Fibroblast of skin of left quadriceps (primary cell): ENCODE data around the gene DRD3.

Source experiments
- DNase-seq, 2 experiments: peaks; one replicate each; pipeline ENCODE4 v3.0.0-alpha.2; 2013; ENCODE audit warnings: low read depth in 2 of 2

The DRD3 gene

DNA sequence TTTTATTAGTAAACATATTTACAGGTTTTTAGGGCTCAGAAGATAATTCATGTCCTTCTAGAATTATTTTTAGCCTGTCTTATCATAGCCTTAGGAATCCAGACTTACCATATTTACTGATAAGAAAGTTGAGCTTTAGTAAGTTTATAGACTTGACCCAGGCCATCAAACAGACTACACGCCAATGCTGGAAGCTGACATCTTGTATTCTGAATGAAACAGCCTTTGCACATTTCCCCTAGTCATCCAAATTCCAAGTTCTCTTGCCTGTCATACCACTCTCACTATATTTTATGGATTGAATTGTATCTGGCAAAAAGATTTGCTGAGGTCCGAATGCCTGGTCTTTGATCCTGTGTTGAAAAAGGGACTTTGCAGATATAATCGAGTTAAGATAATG lies 58.6 kb downstream of the DRD3 start:
- no peak for DNase-seq

DNA sequence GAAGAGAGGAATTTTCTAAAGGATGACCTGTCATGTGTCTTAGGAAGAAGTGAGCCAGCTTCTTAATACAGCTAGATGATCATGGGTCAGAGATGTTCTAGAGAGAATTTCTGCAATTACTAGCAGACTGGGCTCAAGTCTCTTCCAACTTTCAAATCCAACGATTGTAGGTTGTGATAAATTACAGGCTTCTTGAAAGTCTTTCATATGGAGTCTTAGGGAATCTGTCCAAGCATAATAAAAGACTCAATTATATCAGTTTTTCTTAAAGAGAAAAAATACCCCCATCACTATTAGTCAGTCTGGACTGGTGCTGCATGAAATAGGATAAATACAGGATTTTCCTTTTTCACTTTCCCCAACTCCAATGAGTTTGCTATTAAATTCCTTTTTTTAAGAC lies 59.1 kb downstream of the DRD3 start:
- no peak for DNase-seq

DNA sequence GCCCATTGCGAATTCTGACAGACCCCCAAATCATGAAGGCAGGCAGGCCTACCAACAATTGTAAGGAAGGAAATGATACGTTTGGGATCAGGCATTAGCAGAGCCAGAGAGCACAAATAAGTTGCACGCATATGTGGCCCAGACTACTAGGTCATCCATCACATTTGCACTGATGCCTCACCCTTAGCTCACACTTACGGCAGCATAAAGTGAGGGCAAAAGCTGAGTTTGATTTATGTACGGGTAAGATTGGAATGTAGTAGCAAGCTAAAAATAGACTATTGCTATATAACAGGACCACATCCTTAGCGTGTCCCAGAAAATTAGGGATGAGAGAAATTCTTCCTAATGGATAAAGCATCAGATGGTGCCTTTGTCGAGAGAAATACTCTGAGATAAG lies 63.7 kb downstream of the DRD3 start:
- DNase-seq = peak; percentile 38 to 44

DNA sequence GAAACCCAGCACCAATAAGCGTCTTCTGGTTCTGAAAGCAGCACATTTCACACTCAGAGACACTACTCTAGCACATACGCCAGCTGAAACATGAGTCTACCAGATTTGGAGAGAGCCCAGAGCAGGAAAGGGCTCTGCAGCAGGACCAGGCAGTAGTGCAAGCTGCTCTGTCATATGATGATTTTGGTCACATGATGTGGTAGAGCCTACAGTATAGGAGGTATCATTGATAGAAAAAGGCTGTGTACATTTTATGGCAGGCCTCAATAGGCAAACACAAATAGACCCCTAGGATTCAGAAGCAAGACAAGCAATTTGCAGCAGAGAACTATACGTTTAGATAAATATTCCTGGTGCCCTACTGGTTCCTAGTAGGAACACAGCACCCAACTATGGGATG lies 64.1 kb downstream of the DRD3 start:
- DNase-seq = no peak

DNA sequence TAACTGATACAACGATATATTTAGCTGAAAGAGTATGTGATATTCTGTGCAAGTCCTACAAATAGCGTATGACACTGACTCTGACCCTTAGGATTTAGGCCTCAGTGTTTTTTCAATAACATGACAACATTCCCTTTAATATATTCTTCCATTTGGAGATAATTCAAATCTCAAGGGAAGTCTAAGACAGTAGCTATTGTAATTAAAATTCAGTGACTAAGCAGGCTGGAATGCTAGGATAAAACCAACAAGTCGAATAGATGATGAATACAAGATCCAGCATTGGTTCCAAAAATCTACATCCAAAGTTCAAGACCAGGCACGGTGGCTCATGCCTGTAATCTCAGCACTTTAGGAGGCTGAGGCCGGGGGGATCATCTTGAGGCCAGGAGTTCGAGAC lies 66.2 kb downstream of the DRD3 start:
- DNase-seq = peak; percentile 28

DNA sequence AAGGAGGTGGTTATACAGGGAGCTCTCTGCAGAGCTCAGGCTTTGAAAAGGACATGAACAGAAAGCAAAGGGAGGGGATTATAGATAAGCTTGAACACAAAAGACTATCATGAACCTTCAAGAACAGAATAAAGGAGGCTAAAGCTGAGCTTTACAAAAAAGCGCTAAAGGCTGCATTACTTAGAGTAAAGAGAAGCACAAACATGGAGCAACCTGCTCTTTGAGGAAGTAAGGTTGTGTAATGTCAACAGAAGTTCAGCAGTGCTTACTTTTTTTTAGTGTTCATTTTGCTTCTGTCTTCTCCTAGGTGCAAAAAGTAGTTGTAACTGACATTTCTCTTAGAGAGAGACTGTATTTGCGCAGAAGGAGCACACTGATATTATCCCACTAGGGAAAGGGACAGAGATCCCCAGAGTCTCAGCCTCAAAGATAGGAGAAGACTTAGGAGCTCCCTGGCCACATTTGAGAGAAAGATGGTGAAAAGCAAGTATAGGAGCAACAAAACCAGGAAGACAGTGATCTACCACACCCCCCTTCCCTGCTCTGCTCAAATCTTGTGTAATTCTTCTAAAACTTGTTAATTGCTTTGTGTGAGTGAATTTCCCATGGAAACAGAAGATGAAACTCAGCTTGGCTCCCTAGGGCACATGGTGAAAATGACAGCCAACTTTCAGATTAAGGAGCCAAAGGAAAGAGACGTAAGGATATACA lies 67.6 kb downstream of the DRD3 start:
- no peak for DNase-seq

DNA sequence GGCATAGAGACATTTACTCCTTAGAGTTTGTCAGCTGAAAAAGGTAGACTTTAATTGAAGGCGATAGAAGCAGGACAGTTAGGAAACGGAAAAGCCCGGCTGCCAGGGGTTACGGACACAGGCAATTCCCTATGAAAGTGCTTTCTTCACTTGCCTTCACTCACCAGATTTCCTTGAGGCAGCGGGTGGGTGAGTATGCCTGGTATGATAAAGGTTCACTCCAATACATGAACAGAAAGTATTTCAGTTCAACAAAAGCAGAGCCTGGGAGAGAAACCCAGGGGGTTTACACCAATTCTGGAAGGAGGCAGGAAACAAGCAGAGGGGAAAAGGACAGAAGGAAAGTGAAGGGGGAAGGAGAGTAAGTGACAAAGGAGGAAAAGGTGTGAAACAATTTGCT lies 68.4 kb downstream of the DRD3 start:
- DNase-seq = no peak

DNA sequence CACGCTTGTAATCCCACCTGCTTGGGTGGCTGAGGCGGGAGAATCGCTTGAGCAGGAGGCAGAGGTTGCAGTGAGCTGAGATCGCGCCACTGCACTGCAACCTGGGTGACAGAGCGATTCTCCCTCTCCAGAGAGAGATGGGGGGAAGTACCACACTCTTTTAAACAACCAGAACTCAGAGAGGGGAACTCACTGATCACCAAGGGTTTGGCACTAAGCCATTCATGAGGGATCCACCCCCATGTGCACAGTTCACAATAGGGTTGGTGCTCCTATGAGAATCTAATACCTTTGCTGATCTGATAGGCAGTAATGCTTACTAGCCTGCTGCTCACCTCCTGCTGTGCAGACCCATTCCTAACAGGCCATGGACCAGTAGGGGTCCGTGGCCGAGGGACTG lies 70.7 kb downstream of the DRD3 start:
- DNase-seq = no peak

DNA sequence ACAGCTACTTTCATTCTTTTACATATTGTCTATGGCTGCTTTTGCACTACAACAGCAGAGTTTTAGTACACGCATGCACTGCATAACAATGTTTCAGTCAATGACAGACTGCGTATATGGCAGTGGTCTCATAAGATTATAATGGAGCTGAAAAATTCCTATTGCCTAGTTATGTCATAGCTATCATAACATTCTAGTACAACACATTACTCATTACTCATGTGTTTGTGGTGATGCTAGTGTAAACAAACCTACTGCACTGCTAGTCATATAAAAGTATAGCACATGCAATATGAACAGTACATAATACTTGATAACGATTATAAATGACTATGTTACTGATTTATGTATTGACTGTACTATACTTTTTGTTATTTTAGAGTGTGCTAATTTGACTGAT lies 74.4 kb downstream of the DRD3 start:
- DNase-seq = no peak

DNA sequence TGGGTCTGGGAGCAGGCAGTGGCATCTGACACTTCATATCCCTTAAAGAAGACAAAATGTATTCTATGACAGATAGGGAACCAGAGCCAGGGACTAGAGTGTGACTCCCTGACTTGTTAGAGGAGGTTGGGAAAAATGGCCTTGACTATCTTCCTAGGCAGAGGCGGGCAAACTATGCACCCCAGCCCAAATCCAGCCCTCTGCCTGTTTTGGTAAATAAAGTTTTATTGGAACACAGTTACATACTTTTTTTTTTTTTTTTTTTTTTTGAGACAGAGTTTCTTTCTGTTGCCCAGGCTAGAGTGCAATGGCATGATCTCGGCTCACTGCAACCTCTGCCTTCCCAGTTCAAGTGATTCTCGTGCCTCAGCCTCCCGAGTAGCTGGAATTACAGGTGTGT lies 75.0 kb downstream of the DRD3 start:
- no peak for DNase-seq

DNA sequence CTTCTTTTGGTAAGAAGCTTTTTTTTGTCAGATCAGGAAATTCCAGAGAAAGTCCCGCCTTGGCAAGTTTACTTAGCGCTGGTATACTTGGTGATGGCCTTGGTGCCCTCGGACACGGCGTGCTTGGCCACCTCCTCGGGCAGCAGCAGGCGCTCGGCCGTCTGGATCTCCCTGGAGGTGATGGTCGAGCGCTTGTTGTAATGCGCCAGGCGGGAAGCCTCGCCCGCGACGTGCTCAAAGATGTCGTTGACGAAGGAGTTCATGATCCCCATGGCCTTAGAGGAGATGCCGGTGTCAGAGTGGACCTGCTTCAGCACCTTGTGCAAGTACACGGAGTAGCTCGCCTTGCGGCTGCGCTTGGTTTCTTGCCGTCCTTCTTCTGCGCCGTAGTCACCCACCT lies 75.7 kb downstream of the DRD3 start:
- DNase-seq = no peak

DNA sequence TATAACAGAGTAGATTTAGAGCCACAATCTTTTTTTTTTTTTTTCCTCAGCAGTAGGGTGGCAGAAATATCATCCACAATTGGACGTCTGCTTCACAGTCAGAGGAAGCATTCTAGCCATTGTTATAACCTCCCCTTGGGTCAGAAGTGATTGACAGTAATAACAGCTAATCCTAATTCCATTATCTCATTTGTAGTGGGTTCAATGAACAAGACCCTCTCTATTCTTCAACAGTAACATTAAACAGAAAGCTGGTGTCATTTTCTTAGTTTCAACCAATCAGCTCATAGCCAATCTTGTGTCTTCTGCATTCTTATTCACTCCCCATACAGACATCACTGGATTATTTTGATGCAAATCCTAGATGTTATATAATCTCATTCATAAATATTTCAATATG lies 77.8 kb downstream of the DRD3 start:
- no peak for DNase-seq

DNA sequence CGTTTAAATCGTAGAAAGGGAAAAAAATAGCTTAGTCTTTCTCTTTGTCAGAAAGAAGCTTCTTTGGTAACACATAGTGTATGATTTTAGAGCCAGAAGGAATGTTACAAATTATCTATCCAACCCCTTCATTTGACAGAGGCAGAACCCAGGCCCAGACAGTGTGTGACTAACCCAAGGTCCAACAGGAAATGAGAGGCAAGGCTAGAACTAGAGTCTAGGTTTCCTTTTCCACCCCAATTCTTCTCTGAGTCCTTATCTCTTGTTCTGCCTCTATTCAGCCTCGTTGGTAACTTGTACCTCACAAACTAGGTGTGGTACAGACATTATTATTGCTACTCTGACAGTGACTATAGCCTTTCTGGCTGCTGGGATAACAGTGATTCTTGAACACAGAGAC lies 83.1 kb downstream of the DRD3 start:
- no peak for DNase-seq

DNA sequence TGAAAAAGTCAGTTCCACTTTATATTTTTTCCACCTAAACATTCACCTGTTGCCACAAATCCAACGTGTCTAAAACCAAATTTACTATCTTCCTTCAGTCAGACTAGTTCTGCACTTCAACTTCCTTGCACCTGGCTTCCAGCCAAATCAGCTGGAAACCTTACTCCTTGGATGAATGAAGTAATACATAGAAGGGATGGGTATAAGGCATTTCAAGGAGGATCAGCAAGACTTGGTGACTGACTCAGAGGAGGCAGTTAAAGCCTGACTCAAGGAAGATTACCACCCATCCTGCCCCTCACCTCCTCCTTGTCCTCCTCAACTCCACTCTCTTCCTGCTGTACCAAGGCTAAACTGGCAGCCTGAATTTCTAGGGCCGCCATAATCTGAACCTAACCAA lies 85.3 kb downstream of the DRD3 start:
- DNase-seq = peak; percentile 51 to 63

DNA sequence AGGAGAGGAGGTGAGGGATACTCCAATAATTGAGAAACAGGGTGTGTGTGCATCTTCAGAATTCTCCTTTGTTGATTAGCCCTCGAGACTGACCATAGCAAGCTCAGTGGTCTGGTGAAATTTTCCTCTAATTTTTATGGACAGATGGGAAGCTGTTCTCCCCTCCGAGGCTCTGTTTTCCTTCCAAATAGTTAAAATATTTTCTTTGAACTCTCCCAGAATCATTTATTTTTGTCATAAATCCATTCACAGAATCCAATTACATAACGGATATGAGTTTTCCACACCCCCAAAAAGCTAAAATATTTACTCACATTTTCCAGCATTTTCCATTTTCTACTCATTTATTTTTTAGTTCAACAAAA lies 85.9 kb downstream of the DRD3 start:
- no peak for DNase-seq

DNA sequence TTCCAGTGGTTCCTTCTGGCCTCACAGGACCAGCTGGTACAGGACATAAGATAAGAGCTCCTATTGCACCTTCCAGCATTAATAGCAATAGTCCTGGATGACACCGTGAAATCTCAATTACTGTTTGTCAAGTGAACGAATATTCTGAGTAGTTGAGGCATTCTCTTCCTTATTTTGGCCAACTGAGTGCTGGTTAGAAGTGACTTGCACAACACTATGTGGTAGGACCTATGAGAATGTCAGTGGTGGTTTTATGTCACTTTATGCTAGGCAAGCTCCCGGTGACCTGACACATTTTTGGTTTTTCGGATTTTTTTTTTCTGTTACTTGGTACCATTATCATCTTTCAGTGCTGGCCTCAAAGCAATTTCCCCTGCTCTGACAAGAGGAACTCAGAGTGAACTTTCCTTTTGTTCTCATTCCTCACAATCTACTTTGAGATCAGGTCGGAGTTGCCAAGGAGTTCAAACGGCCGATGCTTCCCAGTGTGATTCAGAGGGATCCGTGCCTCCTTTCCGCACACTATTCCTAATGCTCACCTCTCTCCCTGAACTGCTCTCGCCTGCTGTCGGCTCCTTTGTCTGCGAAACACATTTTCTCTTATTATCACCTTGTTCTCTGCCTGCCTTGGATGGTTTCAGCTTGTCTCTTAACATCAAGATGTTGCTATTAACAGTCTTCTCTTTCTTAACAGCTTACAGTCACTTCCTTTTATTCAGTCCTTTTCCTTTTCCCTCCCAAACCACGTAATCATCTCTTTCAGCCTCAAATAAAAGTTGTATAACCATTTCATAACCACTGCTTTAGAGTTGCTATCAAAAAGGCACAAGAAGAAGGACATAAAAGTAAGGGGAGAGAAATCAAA lies 86.5 kb downstream of the DRD3 start:
- DNase-seq = no peak

DNA sequence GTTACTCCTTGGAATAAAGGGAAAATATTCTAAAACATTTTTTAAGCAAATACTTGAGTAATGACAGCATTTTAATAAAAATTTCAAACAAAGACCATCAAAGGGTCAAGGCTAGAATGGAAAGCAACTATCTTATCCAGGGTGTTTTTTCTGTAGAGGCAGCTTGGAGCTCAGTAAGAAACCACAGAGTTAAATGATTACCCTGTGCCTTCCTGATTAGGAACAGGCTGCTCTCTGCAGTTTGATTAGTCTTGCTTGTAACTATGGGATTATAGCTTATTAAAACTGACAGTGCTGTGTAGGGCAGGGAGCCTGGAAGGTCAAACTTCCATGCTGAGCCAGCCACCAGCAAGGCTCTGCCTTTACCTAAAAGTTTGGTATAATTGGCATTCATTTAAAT lies 89.2 kb downstream of the DRD3 start:
- no peak for DNase-seq

DNA sequence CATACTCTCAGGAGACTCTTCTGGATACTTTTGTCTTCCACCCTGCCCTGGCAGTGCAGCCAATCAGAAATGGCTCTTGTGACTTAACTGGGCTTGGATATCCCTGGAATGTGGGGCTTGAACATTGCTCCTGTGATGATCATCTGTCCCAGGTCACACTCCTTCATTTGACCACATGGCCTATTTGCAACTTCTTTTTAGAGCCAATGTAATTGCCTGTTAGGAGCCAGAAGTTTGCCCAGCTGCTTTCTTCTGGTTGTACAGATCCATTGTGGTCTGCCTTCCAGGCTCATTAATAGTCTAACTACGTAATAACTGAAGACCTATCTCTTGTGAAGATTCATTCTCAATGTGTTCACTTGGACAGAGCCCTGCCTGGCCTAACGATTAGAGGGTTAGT lies 92.5 kb downstream of the DRD3 start:
- DNase-seq = no peak

DNA sequence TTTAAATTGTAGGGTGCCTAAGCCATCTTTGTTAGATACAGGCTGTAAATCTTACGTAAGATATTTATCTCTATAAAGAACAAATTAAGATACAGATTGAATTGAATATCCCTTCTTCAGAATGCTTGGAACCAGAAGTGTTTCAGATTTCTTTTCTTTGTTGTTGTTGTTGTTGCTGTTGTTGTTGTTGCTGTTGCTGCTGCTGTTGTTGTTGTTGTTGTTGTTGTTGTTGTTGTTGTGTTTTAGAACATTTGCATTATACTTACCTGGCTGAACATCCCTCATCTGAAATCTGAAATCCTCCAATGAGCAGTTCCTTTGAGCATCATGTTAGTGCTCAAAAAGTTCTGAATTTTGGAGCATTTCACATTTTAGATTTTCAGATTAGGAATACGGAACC lies 95.7 kb downstream of the DRD3 start:
- DNase-seq = no peak

DNA sequence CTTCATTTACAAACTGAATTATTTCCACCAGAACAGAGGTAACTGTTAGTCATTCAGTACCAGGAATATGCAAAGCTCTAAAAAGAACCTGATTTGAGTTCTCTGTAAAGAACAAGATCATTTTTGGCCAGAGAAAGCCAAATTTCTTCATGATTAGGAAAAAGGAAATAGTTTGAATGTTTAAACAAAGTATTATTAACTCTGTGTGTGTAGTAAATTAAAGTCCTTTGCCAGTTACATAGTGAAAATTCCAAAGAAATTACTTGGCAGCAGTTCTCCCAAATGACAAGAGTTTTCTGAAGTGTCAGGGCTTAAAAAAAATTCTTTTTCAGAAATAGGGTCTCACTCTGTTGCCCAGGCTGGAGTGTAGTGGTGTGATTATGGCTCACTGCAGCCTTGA lies 97.8 kb downstream of the DRD3 start:
- DNase-seq = peak; percentile 46 to 48

DNA sequence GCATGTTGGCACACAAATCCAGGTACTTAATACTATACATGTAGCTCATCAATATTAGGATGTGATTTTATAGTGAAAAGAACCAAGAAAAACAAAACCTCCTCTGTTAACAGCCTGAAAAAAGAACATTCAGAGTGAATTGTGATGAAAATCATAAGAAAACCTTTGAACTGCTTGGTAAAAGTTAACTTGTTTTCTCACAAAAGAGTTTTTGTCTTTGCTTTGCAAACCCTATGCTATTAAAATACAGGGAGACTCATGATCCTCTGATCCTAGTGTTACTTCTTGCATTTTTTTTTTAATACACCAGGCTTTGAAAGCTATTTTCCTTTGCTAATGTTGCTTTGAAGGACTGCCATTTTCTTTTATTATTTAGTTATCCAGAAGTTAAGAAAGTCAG lies 98.7 kb downstream of the DRD3 start:
- no peak for DNase-seq

DNA sequence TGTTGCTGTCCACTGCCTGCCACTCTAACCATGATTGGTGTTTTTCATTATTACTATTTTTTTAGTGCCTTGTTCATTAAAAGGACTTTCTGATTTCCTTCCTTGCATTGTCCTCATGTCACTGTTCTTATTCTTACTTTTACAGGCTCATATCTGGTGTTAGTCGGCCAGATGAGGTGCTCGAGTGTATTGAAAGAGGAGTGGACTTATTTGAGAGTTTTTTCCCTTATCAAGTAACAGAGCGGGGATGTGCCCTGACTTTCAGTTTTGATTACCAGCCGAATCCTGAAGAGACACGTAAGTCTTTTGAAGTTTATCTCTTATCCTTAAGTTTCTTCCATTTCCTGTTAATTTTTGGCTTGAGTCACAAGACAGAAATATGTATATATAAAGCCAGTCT lies 99.1 kb downstream of the DRD3 start:
- DNase-seq = no peak

DNA sequence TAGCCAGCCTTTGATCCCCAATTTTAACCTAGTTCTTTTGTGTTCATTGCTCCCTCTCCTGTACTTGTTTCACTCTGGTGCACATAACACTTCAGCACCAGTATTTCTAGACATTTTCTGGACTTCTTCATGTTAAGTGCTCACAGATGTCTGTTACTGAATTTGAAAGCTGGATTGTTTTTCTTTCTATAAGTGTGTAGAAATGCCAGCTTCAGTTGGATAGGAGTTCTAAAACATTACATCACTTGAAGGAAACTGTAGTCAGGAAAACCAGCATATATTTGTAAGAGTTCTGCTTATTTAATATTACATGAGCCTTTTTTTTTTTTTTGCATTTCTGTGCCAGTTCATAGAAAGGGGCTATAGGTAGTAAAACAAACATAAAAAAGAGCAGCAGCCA lies 100.7 kb downstream of the DRD3 start:
- DNase-seq = no peak
